H9 (cell line): Measurements from ENCODE around the gene FGF11. TPM values are rescaled to one million over a fixed set of nuclear protein-coding genes. Genes with fewer than 3 reads are reported as not detected.

Source experiments
- DNase-seq: peaks from one replicate; pipeline ENCODE4 v3.0.0-alpha.2; 2017
- H2AFZ ChIP-seq: one replicate; pipeline ENCODE4 v1.6.1; 2013; ENCODE audit warnings: mild to moderate bottlenecking, low read length, control low read depth, moderate library complexity
- H2AK5ac ChIP-seq: 2 replicates; pipeline ENCODE4 v1.6.1; 2013; ENCODE audit warnings: low read length, control low read depth, mixed read lengths; ENCODE audit not compliant: insufficient read length
- H2BK120ac ChIP-seq: one replicate; pipeline ENCODE4 v1.6.1; 2013; ENCODE audit warnings: low read depth, mild to moderate bottlenecking, low read length, control low read depth, inconsistent platforms; ENCODE audit not compliant: poor library complexity, severe bottlenecking
- H2BK12ac ChIP-seq: 2 replicates; pipeline ENCODE4 v1.6.1; 2013; ENCODE audit warnings: low read length, control low read depth, mixed read lengths, low read depth; ENCODE audit not compliant: insufficient read length
- H2BK15ac ChIP-seq: 2 replicates; pipeline ENCODE4 v1.6.1; 2013; ENCODE audit warnings: low read depth, low read length, control low read depth
- H2BK20ac ChIP-seq: one replicate; pipeline ENCODE4 v1.6.1; 2013; ENCODE audit warnings: low read depth, mild to moderate bottlenecking, low read length, control low read depth, inconsistent platforms; ENCODE audit not compliant: poor library complexity, severe bottlenecking
- H2BK5ac ChIP-seq: 2 replicates; pipeline ENCODE4 v1.6.1; 2013; ENCODE audit warnings: low read length, control low read depth, mixed read lengths; ENCODE audit not compliant: insufficient read length
- H3K14ac ChIP-seq: 2 replicates; pipeline ENCODE4 v1.6.1; 2013; ENCODE audit warnings: low read length, control low read depth; ENCODE audit not compliant: insufficient read depth
- H3K18ac ChIP-seq: 2 replicates; pipeline ENCODE4 v1.6.1; 2013; ENCODE audit warnings: low read depth, mild to moderate bottlenecking, mixed read lengths, low read length, control low read depth; ENCODE audit not compliant: insufficient read length
- H3K23ac ChIP-seq: 2 replicates; pipeline ENCODE4 v1.6.1; 2013; ENCODE audit warnings: low read length, control low read depth, mixed read lengths, low read depth; ENCODE audit not compliant: insufficient read length
- H3K23me2 ChIP-seq: 2 replicates; pipeline ENCODE4 v1.6.1; 2013; ENCODE audit warnings: low read depth, mild to moderate bottlenecking, mixed read lengths, low read length, control low read depth; ENCODE audit not compliant: insufficient read length, poor library complexity, severe bottlenecking
- H3K27ac ChIP-seq: 2 replicates; pipeline ENCODE4 v1.5.1; 2013; ENCODE audit warnings: low read length, control low read depth, mixed read lengths, low read depth; ENCODE audit not compliant: insufficient read length
- H3K27me3 ChIP-seq: 2 replicates; pipeline ENCODE4 v1.6.1; 2013; ENCODE audit warnings: low read length, control low read depth, inconsistent platforms; ENCODE audit not compliant: insufficient read depth
- H3K4ac ChIP-seq: 2 replicates; pipeline ENCODE4 v1.6.1; 2013; ENCODE audit warnings: low read depth, mild to moderate bottlenecking, control low read depth, inconsistent platforms, low read length, moderate library complexity
- H3K4me1 ChIP-seq: 2 replicates; pipeline ENCODE4 v1.6.1; 2013; ENCODE audit warnings: low read length, control low read depth, inconsistent platforms; ENCODE audit not compliant: insufficient read depth
- H3K4me2 ChIP-seq: 2 replicates; pipeline ENCODE4 v1.6.1; 2013; ENCODE audit warnings: low read length, control low read depth, mixed read lengths; ENCODE audit not compliant: insufficient read length, insufficient read depth
- H3K56ac ChIP-seq: 2 replicates; pipeline ENCODE4 v1.6.1; 2013; ENCODE audit warnings: low read depth, mild to moderate bottlenecking, mixed read lengths, low read length, control low read depth; ENCODE audit not compliant: insufficient read length
- H3K79me1 ChIP-seq: 2 replicates; pipeline ENCODE4 v1.6.1; 2013; ENCODE audit warnings: low read depth, mild to moderate bottlenecking, moderate library complexity, low read length, control low read depth, inconsistent platforms; ENCODE audit not compliant: insufficient read depth, poor library complexity, severe bottlenecking
- H3K79me2 ChIP-seq: 2 replicates; pipeline ENCODE4 v1.6.1; 2013; ENCODE audit warnings: low read length, control low read depth, inconsistent platforms; ENCODE audit not compliant: insufficient read depth
- H3K9ac ChIP-seq: 2 replicates; pipeline ENCODE4 v1.6.1; 2013; ENCODE audit warnings: low read length, control low read depth, mixed read lengths; ENCODE audit not compliant: insufficient read length; ENCODE audit errors: extremely low read depth
- H3K9me3 ChIP-seq: one replicate; pipeline ENCODE4 v1.6.1; 2013; ENCODE audit warnings: low read depth, low read length, inconsistent platforms; ENCODE audit not compliant: control insufficient read depth
- H3T11ph ChIP-seq: one replicate; pipeline ENCODE4 v1.6.1; 2013; ENCODE audit warnings: mild to moderate bottlenecking, low read length, control low read depth, inconsistent platforms
- H4K20me1 ChIP-seq: one replicate; pipeline ENCODE4 v1.6.1; 2013; ENCODE audit not compliant: control insufficient read depth, insufficient read length, insufficient read depth
- H4K5ac ChIP-seq: 2 replicates; pipeline ENCODE4 v1.6.1; 2013; ENCODE audit warnings: low read depth, mild to moderate bottlenecking, mixed read lengths, low read length, control low read depth; ENCODE audit not compliant: insufficient read length
- H4K8ac ChIP-seq: replicated peaks from 2 replicates; pipeline ENCODE4 v1.6.1; 2013; ENCODE audit warnings: low read length, control low read depth, mixed read lengths, low read depth; ENCODE audit not compliant: insufficient read length
- H4K91ac ChIP-seq: 2 replicates; pipeline ENCODE4 v1.6.1; 2013; ENCODE audit warnings: low read depth, mild to moderate bottlenecking, moderate library complexity, mixed read lengths, low read length, control low read depth; ENCODE audit not compliant: insufficient read length
- H3K27ac Mint-ChIP-seq, 3 experiments: 2 replicates in 2 of 3; 3 replicates in 1 of 3; pipeline ENCODE4 v1.8.0; 2020 to 2021; ENCODE audit warnings: mixed read lengths in 3 of 3, mild to moderate bottlenecking in 1 of 3, moderate library complexity in 1 of 3
- H3K27me3 Mint-ChIP-seq: 2 replicates; pipeline ENCODE4 v1.8.0; 2021; ENCODE audit warnings: low read depth, mild to moderate bottlenecking, moderate library complexity, mixed read lengths
- H3K36me3 Mint-ChIP-seq, 3 experiments: 2 replicates in 2 of 3; 3 replicates in 1 of 3; pipeline ENCODE4 v1.8.0; 2020 to 2021; ENCODE audit warnings: low read depth in 3 of 3, mixed read lengths in 3 of 3; ENCODE audit not compliant: insufficient read depth in 1 of 3
- H3K4me1 Mint-ChIP-seq, 2 experiments: 2 replicates each; pipeline ENCODE4 v1.8.0; 2020; ENCODE audit warnings: mixed read lengths in 2 of 2
- H3K4me3 Mint-ChIP-seq, 2 experiments: 2 replicates in 1 of 2; 3 replicates in 1 of 2; pipeline ENCODE4 v1.8.0; 2020 to 2021; ENCODE audit warnings: mild to moderate bottlenecking in 2 of 2, mixed read lengths in 2 of 2, moderate library complexity in 1 of 2
- H3K9me3 Mint-ChIP-seq, 2 experiments: 2 replicates in 1 of 2; 3 replicates in 1 of 2; pipeline ENCODE4 v1.8.0; 2020; ENCODE audit warnings: mild to moderate bottlenecking in 2 of 2, mixed read lengths in 2 of 2, moderate library complexity in 1 of 2
- CTCF ChIP-seq: fragments of 200-600 bp; sonication (generic); conservative IDR thresholded peaks from 3 replicates; pipeline ENCODE4 v1.8.0; 2021; ENCODE audit warnings: antibody characterized with exemption, mild to moderate bottlenecking
- WGBS: extraction: QIAGEN DNeasy Blood & Tissue Kit; methylation state at CpG from one replicate; pipeline ENCODE4 v1.1.7; 2013; ENCODE audit warnings: missing lambda C conversion rate, low lambda C conversion rate, mixed read lengths; ENCODE audit not compliant: insufficient read length; ENCODE audit errors: extremely low coverage; 5-methylcytosine and 5-hydroxymethylcytosine counted together
- total RNA-seq: library from RNA; stranded (reverse); gene quantifications from 2 replicates; pipeline ENCODE4 v1.2.1, GENCODE V29; 2021

FGF11 gene
- total RNA-seq, 1 experiment from 2014 or later = 15.2 TPM

- H3K27ac ChIP-seq = no peak overlapping the region
- H2BK20ac ChIP-seq = no peak overlapping the region
- Mint-ChIP-seq H3K36me3 (peaks cover 0 to 4% (median 0%) of the 10 kb centered on the region in 3 experiments; a peak in 1 of 7 replicates), H3K27ac (no peak overlapping the region), H3K9me3 (no peaks in the 10 kb centered on the region; a peak in 1 of 5 replicates), H3K4me3 (no peak overlapping the region), H3K27me3 (no peaks in the 10 kb centered on the region; the same call in 1 of the 2 replicates), H3K4me1 (peaks cover 39 to 40% of the 10 kb centered on the region in 2 experiments)
- H2BK5ac ChIP-seq = no peak overlapping the region
- H2AFZ ChIP-seq = no peak overlapping the region
- H3K4me2 ChIP-seq = no peak overlapping the region
- H4K5ac ChIP-seq = no peak overlapping the region
- H3K23ac ChIP-seq = no peak overlapping the region
- peaks cover 6% of the 10 kb centered on the region for H4K20me1 ChIP-seq
- peaks cover 3% of the 10 kb centered on the region for H3K79me1 ChIP-seq
- no peak for DNase-seq
- H3K9ac ChIP-seq = peak overlapping the region; percentile 29
- WGBS = no CpG with 5 or more reads among the region's 5 CpGs
- H3K4ac ChIP-seq = no peak overlapping the region
- H3K79me2 ChIP-seq = peaks cover 5% of the 10 kb centered on the region; the same call in 1 of the 2 replicates
- no peak overlapping the region for H3K56ac ChIP-seq
- H2AK5ac ChIP-seq = no peak overlapping the region
- H3T11ph ChIP-seq = no peak overlapping the region
- H4K91ac ChIP-seq = no peak overlapping the region
- H2BK120ac ChIP-seq = no peak overlapping the region
- no peak overlapping the region for H3K14ac ChIP-seq
- no peak overlapping the region for H4K8ac ChIP-seq
- H3K9me3 ChIP-seq = no peaks in the 10 kb centered on the region
- no peaks in the 10 kb centered on the region for H3K27me3 ChIP-seq
- peaks cover 8% of the 10 kb centered on the region; the same call in 1 of the 2 replicates for H3K4me1 ChIP-seq
- no peak for TF ChIP-seq CTCF
- H3K23me2 ChIP-seq = peaks cover 4% of the 10 kb centered on the region
- H2BK12ac ChIP-seq = no peak overlapping the region
- no peak overlapping the region for H3K18ac ChIP-seq
- H2BK15ac ChIP-seq = no peak overlapping the region
These were observed 37.6 kb downstream of the FGF11 start for GRCh38 chr17:7476951-7477350.
